Colonic mucosa (tissue), 4 donors: ENCODE data around the gene DOHH. TPM values are rescaled to one million over a fixed set of nuclear protein-coding genes. Genes with fewer than 3 reads are reported as not detected.
"Not testable (repeated sequence)": the region's sequence is repeated elsewhere in the genome, so short reads cannot be mapped to it uniquely, and the experiment has no call there.

Source experiments
- DNase-seq: peaks from one replicate; pipeline ENCODE4 v3.0.0-alpha.2; 2020
- H3K27ac ChIP-seq: fragments of 200-600 bp; one replicate; pipeline ENCODE4 v1.8.0; 2021
- H3K27me3 ChIP-seq: fragments of 200-600 bp; one replicate; pipeline ENCODE4 v1.8.0; 2021
- H3K36me3 ChIP-seq: fragments of 200-600 bp; one replicate; pipeline ENCODE4 v1.8.0; 2021
- H3K4me1 ChIP-seq: fragments of 200-600 bp; one replicate; pipeline ENCODE4 v1.8.0; 2021; ENCODE audit warnings: mild to moderate bottlenecking
- H3K4me3 ChIP-seq: fragments of 200-600 bp; one replicate; pipeline ENCODE4 v1.8.0; 2021
- H3K9ac ChIP-seq, 2 donors: one replicate each; pipeline ENCODE4 v1.7.0; 2013; ENCODE audit warnings: control low read depth in 2 of 2, low read depth in 2 of 2, low read length in 2 of 2
- H3K9me3 ChIP-seq: fragments of 200-600 bp; one replicate; pipeline ENCODE4 v1.8.0; 2021
- CTCF ChIP-seq: fragments of 200-600 bp; IDR thresholded peaks from one replicate; pipeline ENCODE4 v1.8.0; 2022; ENCODE audit warnings: antibody characterized with exemption, mild to moderate bottlenecking
- intact Hi-C: fragments of 100-400 bp; cut with DNase I; formaldehyde crosslinking; loops from one replicate; pipeline ENCODE4 v1.14.1; 2022
- total RNA-seq, 2 donors: library from RNA; stranded (reverse); fragmentation: NEBNext Ultra II Directional in 1 of 2; extraction: Animal tissue kit (Norgen Biotek cat#: 25700) in 1 of 2; gene quantifications; one replicate each; pipeline ENCODE4 v1.2.1, GENCODE V29; 2021
- donor health status: healthy.
- donor health status: DM: no; HTN: no; CAD: no.
- donor health status: DM: no; HTN: no; CAD: no.

The DOHH gene
- total RNA-seq, 2 donors from 2014 or later: 9.5 to 24.4 TPM

GRCh38 chr19:3511506-3512251 is 11.2 kb upstream of the DOHH start:
- no peak for TF ChIP-seq CTCF
- Histone ChIP-seq H3K4me3 (no peak overlapping the region), H3K9ac (no peak overlapping the region), H3K4me1 (peaks cover 3% of the 10 kb centered on the region), H3K27me3 (no peaks in the 10 kb centered on the region), H3K36me3 (no peaks in the 10 kb centered on the region), H3K27ac (no peak overlapping the region), H3K9me3 (no peaks in the 10 kb centered on the region)
- intact Hi-C loops: no loop called here
- DNase-seq: no peak

GRCh38 chr19:3510727-3511126 is 10.3 kb upstream of the DOHH start:
- Histone ChIP-seq H3K9me3 (no peaks in the 10 kb centered on the region), H3K4me1 (no peaks in the 10 kb centered on the region), H3K27ac (no peak overlapping the region), H3K9ac (no peak overlapping the region), H3K4me3 (no peak overlapping the region), H3K27me3 (no peaks in the 10 kb centered on the region), H3K36me3 (no peaks in the 10 kb centered on the region)
- TF ChIP-seq CTCF: no peak
- no peak for DNase-seq
- intact Hi-C loops: no loop called here

- no peak for TF ChIP-seq CTCF
- DNase-seq: no peak
- Histone ChIP-seq H3K4me3 (no peak overlapping the region), H3K27ac (no peak overlapping the region), H3K9ac (no peak overlapping the region), H3K4me1 (peaks cover 5% of the 10 kb centered on the region), H3K36me3 (no peaks in the 10 kb centered on the region), H3K27me3 (no peaks in the 10 kb centered on the region), H3K9me3 (no peaks in the 10 kb centered on the region)
- intact Hi-C loops: no loop called here
Measured at GRCh38 chr19:3509566-3509989, 9.1 kb upstream of the DOHH start.

GRCh38 chr19:3508771-3509535 is 8.5 kb upstream of the DOHH start:
- TF ChIP-seq CTCF: no peak
- Histone ChIP-seq H3K4me1 (peaks cover 5% of the 10 kb centered on the region), H3K27me3 (no peaks in the 10 kb centered on the region), H3K9me3 (no peaks in the 10 kb centered on the region), H3K27ac (no peak overlapping the region), H3K4me3 (no peak overlapping the region), H3K36me3 (no peaks in the 10 kb centered on the region), H3K9ac (no peak overlapping the region)
- no peak for DNase-seq
- intact Hi-C loops: no loop called here

- H3K4me1 ChIP-seq, H3K27ac ChIP-seq, H3K4me3 ChIP-seq, H3K27me3 ChIP-seq, H3K9ac ChIP-seq, H3K36me3 ChIP-seq, DNase-seq, intact Hi-C loops, H3K9me3 ChIP-seq: not testable (repeated sequence)
Measured at GRCh38 chr19:3508121-3508661, 7.7 kb upstream of the DOHH start.
